Measurements from ENCODE around the gene TYSND1. TPM values are rescaled to one million over a fixed set of nuclear protein-coding genes. Genes with fewer than 3 reads are reported as not detected.

TYSND1 gene
- total and polyA plus RNA-seq, 2 of the 13 experiments (the other 11 are each of a cell fraction or from before 2014, with no cell fraction given) = 3.3 to 8.9 TPM

DNA sequence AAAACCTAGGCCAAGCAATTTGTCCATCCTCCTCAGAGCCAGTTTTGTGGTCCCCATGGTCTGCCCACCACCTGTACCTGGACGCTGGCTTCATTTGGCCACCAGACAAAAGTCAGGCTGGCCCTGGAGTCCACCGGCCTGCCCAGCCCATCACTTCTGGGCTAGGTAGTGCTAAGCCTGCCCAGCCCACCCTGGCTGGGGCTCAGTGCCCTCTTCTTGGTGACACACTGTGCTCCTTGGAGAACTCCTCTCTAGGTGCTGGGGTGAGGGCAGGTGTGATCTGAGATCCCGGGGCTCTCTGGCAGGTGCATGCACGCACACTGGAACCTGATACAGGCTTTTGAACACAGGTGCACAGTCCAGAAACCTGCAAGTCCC, 15.0 kb downstream of the TYSND1 start:
- H2AFZ ChIP-seq (ENCODE audit: low read length) = no peak overlapping the region
- in situ Hi-C loops (cut with HindIII; ENCODE audit: extremely low pct_ligation_motif_present, low pct_unique_long_range_greater_than_20kb) (no loop called here), intact Hi-C loops (cut with micrococcal nuclease; ENCODE audit: unreplicated experiment) (no loop called here)
- 0% methylated on average over 3 of the region's 4 CpGs for WGBS (ENCODE audit: low lambda C conversion rate)
- H4K20me1 ChIP-seq (ENCODE audit: insufficient read depth, low read length) = peaks cover 4% of the 10 kb centered on the region; the same call in 1 of the 2 replicates
- H3K4me3 ChIP-seq (replicated peaks in 1 of 3; ENCODE audit: insufficient read depth in 1 of 3, low read depth in 2 of 3, low read length in 3 of 3) = peak overlapping the region; percentile 77 to 97 (median 94)
- TF ChIP-seq ZNF512B (CRISPR knock-in tag; IDR thresholded peaks at IDR 0.05; ENCODE audit: borderline replicate concordance) = 0 out of 2 replicates have a peak, but pooled peaks have one; percentile 40
- TF ChIP-seq FIP1L1 (IDR thresholded peaks at IDR 0.05; ENCODE audit: borderline replicate concordance, insufficient read depth, low read depth, low read length) = no peak
- TF ChIP-seq ZBTB4 (CRISPR knock-in tag; IDR thresholded peaks at IDR 0.05; ENCODE audit: borderline replicate concordance) = 0 out of 2 replicates have a peak, but pooled peaks have one; percentile 15
- 0 out of 2 replicates have a peak, but pooled peaks have one; percentile 9 for TF ChIP-seq ZNF772 (CRISPR knock-in tag; IDR thresholded peaks at IDR 0.05)
- no peak for TF ChIP-seq CENPBD1 (CRISPR knock-in tag; IDR thresholded peaks at IDR 0.05; ENCODE audit: borderline replicate concordance, low read depth)
- 0 out of 2 replicates have a peak, but pooled peaks have one; percentile 10 for TF ChIP-seq ZNF687 (CRISPR knock-in tag; IDR thresholded peaks at IDR 0.05)
- peak; percentile 10 for TF ChIP-seq MED8 (CRISPR knock-in tag; IDR thresholded peaks at IDR 0.05; ENCODE audit: insufficient replicate concordance)
- TF ChIP-seq ZNF225 (CRISPR knock-in tag; IDR thresholded peaks at IDR 0.05) = 0 out of 2 replicates have a peak, but pooled peaks have one; percentile 1
- BruUV-seq (replicated peaks) = TSS peak; percentile 96
- H3K9ac ChIP-seq (ENCODE audit: insufficient read depth, low read depth, low read length) = peak overlapping the region; percentile 90
- peaks cover 48% of the 10 kb centered on the region for H3K79me2 ChIP-seq (ENCODE audit: insufficient read depth, low read length)
- peaks cover 54% of the 10 kb centered on the region for H3K4me1 ChIP-seq (ENCODE audit: insufficient read depth, low read length)
- FAIRE-seq = no peak
- H3K27me3 ChIP-seq (ENCODE audit: control insufficient read depth in 1 of 2, insufficient read depth in 2 of 2, low read length in 2 of 2) = no peaks in the 10 kb centered on the region; a peak in 1 of 5 replicates
- ChIA-PET POLR2A (interaction anchor here (0.7 to 10.3 kb wide), 13 partner anchors 13 to 274 kb away, joined by 3 to 109 read pairs (median 4); partner anchors contain the start of genes PPA1, SAR1A and TYSND1), CTCF (ENCODE audit: low intra/inter-chr PET ratio, low total read pairs) (interaction anchor here (1.2 to 1.7 kb wide), 2 partner anchors 15 kb away, joined by 4 to 5 read pairs; partner anchors contain the start of gene TYSND1)
- peak; percentile 27 for ATAC-seq
- peaks cover 2 to 14% of the 10 kb centered on the region in 2 experiments; a peak in 3 of 5 replicates for H3K36me3 ChIP-seq (replicated peaks in 1 of 2; ENCODE audit: control insufficient read depth in 1 of 2, insufficient read depth in 2 of 2, low read length in 2 of 2)
- no peaks in the 10 kb centered on the region for H3K9me3 ChIP-seq (ENCODE audit: low read length)
- H3K4me2 ChIP-seq (ENCODE audit: low read depth, low read length) = peak overlapping the region; percentile 99
- no peak for DNase-seq (ENCODE audit: low spot score)
- H3K27ac ChIP-seq (ENCODE audit: extremely low read length, insufficient read depth, low read length) = peak overlapping the region; percentile 97

Data from HepG2 (cell line).